Measurements from ENCODE around the gene CRKL. TPM values are rescaled to one million over a fixed set of nuclear protein-coding genes. Genes with fewer than 3 reads are reported as not detected.
"Not testable (repeated sequence)": the region's sequence is repeated elsewhere in the genome, so short reads cannot be mapped to it uniquely, and the experiment has no call there.

The CRKL gene
- total RNA-seq, 4 donors from 2014 or later = 29.4 to 74.2 (median 57.6) TPM

DNA sequence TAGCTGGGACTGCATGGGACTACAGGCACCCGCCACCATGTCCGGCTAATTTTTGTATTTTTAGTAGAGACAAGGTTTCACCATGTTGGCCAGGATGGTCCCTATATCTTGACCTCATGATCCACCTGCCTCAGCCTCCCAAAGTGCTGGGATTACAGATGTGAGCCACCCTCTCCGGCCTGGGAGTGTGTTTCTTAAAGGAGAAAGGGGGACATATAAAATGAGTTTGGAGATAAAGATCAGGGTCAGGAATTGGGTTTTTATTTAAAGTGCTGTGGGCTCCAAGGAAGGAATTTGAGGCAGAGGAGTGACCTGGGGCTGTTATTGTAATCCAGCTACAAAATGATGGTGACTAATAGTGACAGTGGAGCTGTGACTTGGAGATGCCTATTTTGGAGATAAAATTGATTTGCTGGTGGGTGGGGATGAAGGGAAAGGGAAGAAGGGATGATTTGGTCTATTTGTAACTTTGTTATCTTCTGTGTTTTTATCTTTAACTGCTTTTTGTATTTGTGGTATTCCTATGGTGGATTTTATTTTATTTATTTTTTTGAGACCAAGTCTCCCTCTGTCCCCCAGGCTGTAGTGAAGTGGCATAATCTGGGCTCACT is 5.0 kb downstream of the CRKL start:
- intact Hi-C loops (cut with DNase I; ENCODE audit: low total_unique reads) = no loop called here

DNA sequence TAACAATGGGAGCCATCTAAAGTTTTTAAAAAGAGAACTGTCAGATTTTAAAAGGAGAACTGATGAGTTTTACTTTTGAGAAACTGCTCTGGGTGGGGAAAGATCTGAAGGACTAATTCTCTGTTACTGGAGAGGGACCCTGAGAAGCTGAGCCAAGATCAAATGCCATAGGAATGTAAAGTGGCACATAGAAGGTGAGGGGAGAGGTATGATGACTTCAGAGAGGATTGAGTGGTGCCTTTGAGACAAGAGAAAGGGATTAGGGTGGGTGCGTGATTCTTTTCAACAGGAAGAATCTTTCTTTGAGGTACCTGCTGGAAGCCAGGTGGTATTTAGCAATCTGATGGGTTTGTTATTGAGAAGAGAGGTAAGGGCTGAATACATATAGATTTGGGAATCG is 9.0 kb downstream of the CRKL start:
- peaks cover 0 to 3% of the 10 kb centered on the region in 2 donors for H3K4me1 ChIP-seq
- TF ChIP-seq CTCF (IDR thresholded peaks at IDR 0.05) (no peak), POLR2A (IDR thresholded peaks at IDR 0.05) (no peak)

More for the DNA sequence above, 5.0 kb downstream of the CRKL start:
- H3K27me3 ChIP-seq = no peaks in the 10 kb centered on the region
- TF ChIP-seq POLR2A (IDR thresholded peaks at IDR 0.05) = no peak
- TF ChIP-seq CTCF (IDR thresholded peaks at IDR 0.05) = no peak
- H3K36me3 ChIP-seq = no peaks in the 10 kb centered on the region
- no peaks in the 10 kb centered on the region for H3K9me3 ChIP-seq
- H3K27ac ChIP-seq = no peak overlapping the region
- DNase-seq = no peak
- no peak overlapping the region for H3K4me3 ChIP-seq
- H3K4me1 ChIP-seq = peaks cover 0 to 3% of the 10 kb centered on the region in 2 donors

GRCh38 chr22:20927940-20928572 is 10.8 kb downstream of the CRKL start:
- no peaks in the 10 kb centered on the region for H3K4me1 ChIP-seq
- no peaks in the 10 kb centered on the region for H3K27me3 ChIP-seq
- no peak for DNase-seq
- H3K27ac ChIP-seq = no peak overlapping the region
- intact Hi-C loops (cut with DNase I; ENCODE audit: low total_unique reads) = no loop called here
- no peak for TF ChIP-seq POLR2A (IDR thresholded peaks at IDR 0.05)
- TF ChIP-seq CTCF (IDR thresholded peaks at IDR 0.05) = no peak
- H3K9me3 ChIP-seq = no peaks in the 10 kb centered on the region
- no peak overlapping the region for H3K4me3 ChIP-seq
- H3K36me3 ChIP-seq = no peaks in the 10 kb centered on the region

More for the DNA sequence above, 9.0 kb downstream of the CRKL start:
- no peak for DNase-seq
- H3K27ac ChIP-seq = no peak overlapping the region
- no peaks in the 10 kb centered on the region for H3K27me3 ChIP-seq
- H3K9me3 ChIP-seq = no peaks in the 10 kb centered on the region
- H3K4me3 ChIP-seq = no peak overlapping the region
- intact Hi-C loops (cut with DNase I; ENCODE audit: low total_unique reads) = no loop called here
- no peaks in the 10 kb centered on the region for H3K36me3 ChIP-seq

DNA sequence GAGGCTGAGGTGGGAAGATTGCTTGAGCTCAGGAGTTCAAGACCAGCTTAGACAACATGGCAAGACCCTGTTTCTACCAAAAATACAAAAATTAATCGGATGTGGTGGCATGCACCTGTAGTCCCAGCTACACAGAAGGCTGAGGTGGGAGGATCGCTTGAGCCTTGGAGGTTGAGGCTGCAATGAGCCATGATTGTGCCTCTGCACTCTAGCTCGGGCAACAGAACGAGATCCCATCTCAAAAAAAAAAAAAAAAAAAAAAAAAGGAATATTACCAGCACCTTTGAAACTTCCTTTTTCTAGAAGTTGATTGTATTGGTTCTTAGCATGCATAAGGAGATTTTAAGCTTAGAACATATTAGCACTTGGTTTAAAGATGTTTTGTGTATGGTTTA is 11.4 kb downstream of the CRKL start:
- Histone ChIP-seq H3K36me3 (no peaks in the 10 kb centered on the region), H3K27me3 (no peaks in the 10 kb centered on the region), H3K4me1 (no peaks in the 10 kb centered on the region), H3K9me3 (no peaks in the 10 kb centered on the region), H3K27ac (no peak overlapping the region), H3K4me3 (no peak overlapping the region)
- TF ChIP-seq POLR2A (IDR thresholded peaks at IDR 0.05) = no peak
- no peak for TF ChIP-seq CTCF (IDR thresholded peaks at IDR 0.05)
- DNase-seq = no peak
- intact Hi-C loops (cut with DNase I; ENCODE audit: low total_unique reads) = no loop called here

DNA sequence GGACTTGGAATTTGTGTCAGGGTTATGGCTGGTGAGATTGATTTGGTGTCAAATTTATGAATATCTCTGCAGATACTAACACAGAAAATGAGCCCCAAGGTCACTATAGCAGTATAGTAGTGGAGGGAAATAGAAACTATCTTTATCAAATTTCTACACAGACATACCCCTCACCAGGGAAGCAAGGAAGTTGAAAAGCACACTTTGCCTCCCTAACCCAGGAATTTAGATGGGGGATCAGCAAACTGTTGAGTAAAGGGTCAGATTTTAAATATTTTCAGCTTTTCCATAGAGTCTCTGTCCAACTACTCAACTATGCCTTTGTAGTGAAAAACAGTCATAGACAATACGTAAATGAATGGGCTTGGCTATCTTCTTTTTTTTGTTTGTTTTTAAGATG is 12.8 kb downstream of the CRKL start:
- Histone ChIP-seq H3K27ac (no peak overlapping the region), H3K4me1 (no peaks in the 10 kb centered on the region), H3K27me3 (no peaks in the 10 kb centered on the region), H3K36me3 (no peaks in the 10 kb centered on the region), H3K4me3 (no peak overlapping the region), H3K9me3 (no peaks in the 10 kb centered on the region)
- intact Hi-C loops (cut with DNase I; ENCODE audit: low total_unique reads) = no loop called here
- DNase-seq = no peak
- TF ChIP-seq CTCF (IDR thresholded peaks at IDR 0.05) (no peak), POLR2A (IDR thresholded peaks at IDR 0.05) (no peak)

DNA sequence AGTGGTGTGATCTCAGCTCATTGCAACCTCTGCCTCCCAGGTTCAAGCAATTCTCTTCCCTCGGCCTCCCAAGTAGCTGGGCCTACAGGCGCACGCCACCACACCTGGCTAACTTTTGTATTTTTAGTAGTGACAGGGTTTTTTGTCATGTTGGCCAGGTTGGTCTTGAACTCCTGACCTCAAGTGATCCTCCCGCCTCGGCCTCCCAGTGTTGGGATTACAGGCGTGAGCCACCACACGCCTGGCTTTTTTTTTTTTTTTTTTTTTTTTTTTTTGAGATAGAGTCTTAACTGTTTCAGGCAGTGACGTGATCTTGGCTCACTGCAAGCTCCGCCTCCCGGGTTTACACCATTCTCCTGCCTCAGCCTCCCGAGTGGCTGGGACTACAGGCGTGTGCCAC is 13.2 kb downstream of the CRKL start:
- H3K9me3 ChIP-seq; intact Hi-C loops (cut with DNase I; ENCODE audit: low total_unique reads); H3K4me3 ChIP-seq; H3K27me3 ChIP-seq; H3K4me1 ChIP-seq; H3K27ac ChIP-seq; DNase-seq; H3K36me3 ChIP-seq: not testable (repeated sequence)
